ENCODE measurements around the gene FYN.
"Not testable (repeated sequence)": the region's sequence is repeated elsewhere in the genome, so short reads cannot be mapped to it uniquely, and the experiment has no call there.

Gene FYN

DNA sequence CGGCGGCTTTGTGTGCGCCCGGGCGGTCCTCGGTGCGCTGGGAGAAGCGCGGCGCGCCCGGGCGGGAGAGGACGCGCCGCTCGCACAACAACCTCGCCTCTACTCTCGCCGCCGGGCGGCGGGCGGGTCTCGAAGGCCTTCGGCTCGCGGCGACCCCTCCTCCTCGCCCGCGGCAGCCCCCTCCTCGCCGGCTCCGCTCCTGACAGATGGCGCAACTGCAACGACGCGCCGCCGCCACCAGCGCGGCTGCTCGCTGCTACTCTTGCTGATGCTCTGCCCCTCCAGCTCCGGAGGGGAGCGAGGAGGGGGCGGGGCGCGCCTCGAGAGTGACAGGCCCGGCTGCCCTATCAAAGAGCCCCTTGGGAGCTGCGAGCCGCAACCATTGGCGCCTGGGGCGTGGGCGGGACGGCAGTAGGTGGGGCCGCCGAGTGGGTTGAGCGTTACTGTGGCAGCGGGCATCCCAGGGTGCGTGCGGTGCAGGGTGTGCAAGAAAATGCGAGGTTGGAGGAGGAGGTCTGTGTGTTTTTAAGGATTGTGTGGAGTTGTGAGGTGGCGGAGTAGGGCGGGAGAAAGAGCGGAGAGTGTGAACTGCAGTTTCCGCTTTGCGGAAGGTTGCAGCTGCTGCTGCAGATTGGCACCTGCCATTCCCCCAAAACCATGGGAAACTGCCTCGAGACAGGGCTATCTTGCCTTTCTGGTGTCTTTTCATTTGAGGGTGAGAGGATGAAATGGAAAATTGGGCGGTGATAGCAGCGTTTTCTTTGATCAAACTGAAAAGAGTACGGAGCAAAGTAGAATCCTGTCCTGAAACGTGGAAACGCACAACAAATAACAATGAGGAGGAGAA, at the start of gene FYN:
Gene FYN, minus strand, starts transcription at position 275 of the 847 bp plus-strand sequence. CDS start 153,401 bp downstream, outside the sequence.
- in situ Hi-C loops (cut with MboI; ENCODE audit: low sequenced_read_pairs), result no loop called here

DNA sequence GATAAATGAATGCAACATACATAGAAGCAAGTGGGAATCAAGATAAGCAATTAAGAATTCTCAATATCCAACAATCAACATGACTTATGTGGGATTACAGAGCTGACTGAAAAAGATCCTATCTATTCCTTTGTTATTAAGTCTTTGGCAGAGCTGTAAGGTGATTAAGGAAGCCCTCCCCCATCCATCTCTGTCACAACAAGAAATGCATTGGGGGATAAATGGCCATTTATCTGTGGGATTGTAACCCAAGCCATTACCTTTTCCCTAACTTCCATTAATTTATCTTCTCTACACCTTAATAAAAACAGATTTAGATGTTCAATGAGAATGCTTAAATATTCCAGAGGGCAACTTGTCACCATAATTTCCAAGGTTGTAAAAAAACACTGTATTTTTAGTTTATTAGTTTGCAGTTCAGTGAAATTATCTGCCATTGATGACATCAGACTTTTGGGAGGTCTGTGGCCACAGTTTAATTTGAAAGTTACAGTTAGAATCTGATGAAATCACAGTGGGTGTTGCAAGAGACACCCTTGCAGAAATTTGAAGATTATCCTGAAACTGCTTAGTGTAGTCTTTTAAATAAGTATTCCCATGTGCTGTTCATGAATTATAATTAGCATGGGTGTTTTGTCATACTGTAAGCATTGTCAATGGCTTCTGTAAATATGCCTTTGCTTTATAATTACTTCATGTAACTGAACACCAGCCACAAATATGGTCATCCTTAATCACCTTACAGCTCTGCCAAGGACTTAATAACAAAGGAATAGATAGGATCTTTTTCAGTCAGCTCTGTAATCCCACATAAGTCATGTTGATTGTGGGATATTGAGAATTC, 49.4 kb upstream of the FYN start:
- in situ Hi-C loops (cut with MboI; ENCODE audit: low sequenced_read_pairs), result no loop called here

DNA sequence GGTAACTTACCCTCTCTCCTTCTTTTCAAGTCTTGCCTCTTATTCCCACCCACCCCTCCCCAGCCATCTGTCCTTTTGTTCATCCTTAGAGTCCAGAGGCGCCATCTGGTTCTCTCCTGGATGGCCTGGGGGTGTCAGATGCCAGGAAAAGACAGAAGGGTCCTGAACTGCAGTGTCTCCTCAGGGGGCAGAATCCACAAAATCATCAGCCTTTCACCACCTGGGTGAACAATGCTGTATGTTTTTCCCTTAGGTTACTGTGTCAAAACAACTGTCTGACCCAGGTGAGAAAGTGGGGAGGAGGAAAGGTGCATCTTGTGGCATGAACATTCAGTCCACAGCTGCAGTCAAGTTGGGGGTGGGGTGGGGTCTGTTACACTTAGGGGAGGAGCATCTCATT, 47.9 kb upstream of the FYN start:
- in situ Hi-C loops (cut with MboI; ENCODE audit: low sequenced_read_pairs), result no loop called here

DNA sequence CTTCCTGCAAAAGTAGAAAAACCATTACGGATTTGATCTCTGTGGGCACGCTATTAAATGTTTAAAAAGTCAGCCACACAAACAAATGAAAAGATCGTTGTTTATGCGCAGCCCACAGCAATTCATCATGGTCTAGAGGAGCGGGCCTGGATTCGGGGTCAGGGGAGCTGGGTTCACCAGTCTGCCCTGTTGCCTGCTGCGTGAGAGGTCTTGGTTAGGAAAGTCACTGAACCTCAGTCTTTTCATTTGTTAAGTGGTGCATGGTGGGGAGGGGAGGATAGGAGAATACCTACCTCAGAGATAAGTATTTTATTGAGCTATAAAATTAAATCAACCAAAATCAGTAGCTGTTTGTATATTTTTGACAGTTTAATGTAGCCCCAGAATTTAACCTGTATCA, 47.3 kb upstream of the FYN start:
- in situ Hi-C loops (cut with MboI; ENCODE audit: low sequenced_read_pairs), result no loop called here

DNA sequence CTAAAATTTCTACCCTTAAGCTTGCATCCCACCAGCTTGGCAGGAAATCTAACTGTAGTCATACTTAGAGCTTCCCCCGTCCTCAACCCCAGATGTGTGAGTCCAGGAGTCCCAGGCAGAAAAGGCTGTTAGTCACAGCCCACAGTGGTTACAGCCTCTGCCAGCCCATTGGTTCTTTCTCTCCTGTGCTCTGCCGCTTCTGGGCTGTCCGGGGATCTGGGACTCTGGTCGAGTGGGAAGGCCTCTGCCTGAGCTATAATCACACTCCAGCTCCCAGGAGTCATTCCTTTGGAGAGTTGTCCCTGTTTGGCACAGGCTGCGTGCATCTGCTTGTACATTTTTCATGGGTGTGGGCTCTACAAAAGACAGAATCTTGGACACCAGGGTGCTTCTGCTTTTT, 45.6 kb upstream of the FYN start:
- in situ Hi-C loops (cut with MboI; ENCODE audit: low sequenced_read_pairs), result no loop called here

DNA sequence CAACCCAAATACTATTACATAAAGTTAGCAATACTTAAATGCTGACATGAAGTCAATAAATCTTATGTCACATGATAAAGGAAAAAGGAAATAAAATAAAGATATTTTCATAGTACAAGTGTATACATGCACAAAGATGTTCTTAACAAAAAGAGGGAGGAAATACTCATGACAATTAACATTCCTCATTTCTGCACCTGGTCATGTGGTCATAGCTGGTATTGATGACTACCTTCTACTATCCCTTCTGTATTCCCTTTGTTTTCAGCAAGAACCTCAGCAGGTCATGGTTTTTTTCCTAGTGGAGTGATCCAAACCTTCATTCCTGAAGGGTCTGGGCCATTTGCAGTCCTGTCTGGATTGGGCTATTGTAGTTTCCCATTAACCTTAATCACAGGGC, 43.5 kb upstream of the FYN start:
- in situ Hi-C loops (cut with MboI; ENCODE audit: low sequenced_read_pairs), result no loop called here

DNA sequence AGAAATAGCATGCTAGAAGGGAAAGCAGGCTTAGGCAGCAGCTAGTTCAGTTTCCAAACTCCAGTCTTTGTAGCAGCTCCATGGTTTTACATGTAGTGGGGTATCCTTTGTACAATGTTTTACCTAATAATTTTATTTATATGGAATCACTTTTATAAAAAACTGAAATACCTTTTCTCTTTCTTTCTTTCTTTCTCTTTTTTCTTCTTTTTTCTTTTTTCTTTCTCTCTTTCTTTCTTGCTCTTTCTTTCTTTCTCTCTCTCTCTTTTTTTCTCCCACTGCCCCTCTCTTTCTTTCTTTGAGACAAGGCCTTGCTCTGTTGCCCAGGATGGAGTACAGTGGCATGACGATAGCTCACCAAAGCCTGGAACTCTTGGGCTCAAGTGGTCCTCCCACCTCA, 41.4 kb upstream of the FYN start:
- in situ Hi-C loops (cut with MboI; ENCODE audit: low sequenced_read_pairs), result no loop called here

DNA sequence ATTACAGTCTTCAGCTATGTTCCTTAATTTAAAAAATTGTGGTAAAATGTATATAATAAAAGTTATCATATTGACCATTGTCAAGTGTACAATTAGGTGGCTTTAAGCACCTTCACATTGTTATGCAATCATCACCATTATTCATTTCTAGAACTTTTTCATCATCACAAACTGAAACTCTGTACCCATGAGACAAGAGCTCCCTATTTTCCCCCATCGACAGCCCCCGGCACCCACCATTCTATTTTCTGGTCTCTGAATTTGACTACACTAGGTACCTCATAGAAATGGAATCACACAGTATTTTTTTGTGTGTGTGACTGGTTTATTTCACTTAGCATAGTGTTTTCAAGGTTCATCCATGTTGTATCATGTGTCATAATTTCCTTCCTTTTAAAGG, 39.7 kb upstream of the FYN start:
- in situ Hi-C loops (cut with MboI; ENCODE audit: low sequenced_read_pairs), result no loop called here

DNA sequence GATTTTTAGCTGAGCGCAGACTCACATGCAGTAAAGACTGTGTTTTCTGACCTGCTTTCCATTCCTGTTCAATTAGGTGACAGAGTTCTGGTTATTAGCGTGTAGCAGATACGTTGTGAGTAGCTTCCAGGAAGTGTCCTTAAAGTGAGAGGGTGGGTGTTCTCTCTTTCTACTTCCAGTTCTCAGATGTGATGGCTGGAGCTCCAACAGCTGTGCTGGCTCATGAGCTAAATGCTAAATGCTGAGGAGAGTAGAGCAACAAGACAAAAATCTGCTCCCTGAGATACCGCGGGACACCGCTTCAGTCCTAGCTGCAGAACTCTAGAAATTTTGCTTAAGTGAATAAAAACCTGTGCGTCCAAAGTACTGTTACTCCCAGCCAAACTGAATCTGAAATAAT, 38.2 kb upstream of the FYN start:
- in situ Hi-C loops (cut with MboI; ENCODE audit: low sequenced_read_pairs), result no loop called here

DNA sequence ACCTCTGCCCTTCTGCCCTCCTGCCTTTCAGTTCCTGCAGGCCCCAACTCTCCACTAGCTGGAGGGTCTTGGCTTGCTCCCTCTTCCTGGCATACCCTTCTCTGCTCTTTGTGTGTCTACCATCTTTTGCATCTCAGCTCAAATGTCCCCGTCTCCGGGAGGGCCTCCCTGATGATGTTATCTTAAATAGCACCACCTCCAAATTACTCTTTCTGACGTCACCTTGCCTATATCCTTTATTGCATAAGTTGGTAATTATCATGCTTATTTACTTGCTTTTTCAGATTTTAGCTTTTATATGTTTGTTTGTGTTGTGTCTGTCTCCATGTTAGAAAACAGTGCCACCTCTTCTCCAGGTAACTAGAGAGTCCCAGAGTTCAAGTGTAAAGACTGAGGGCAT, 36.0 kb upstream of the FYN start:
- in situ Hi-C loops (cut with MboI; ENCODE audit: low sequenced_read_pairs), result no loop called here

DNA sequence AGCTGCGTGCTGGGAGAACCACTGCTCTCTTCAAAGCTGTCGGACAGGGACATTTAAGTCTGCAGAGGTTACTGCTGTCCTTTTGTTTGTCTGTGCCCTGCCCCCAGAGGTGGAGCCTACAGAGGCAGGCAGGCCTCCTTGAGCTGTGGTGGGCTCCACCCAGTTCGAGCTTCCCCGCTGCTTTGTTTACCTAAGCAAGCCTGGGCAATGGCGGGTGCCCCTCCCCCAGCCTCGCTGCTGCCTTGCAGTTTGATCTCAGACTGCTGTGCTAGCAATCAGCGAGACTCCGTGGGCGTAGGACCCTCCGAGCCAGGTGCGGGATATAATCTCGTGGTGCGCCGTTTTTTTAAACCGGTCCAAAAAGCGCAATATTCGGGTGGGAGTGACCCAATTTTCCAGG, 35.1 kb upstream of the FYN start:
- in situ Hi-C loops (cut with MboI; ENCODE audit: low sequenced_read_pairs), result not testable (repeated sequence)

DNA sequence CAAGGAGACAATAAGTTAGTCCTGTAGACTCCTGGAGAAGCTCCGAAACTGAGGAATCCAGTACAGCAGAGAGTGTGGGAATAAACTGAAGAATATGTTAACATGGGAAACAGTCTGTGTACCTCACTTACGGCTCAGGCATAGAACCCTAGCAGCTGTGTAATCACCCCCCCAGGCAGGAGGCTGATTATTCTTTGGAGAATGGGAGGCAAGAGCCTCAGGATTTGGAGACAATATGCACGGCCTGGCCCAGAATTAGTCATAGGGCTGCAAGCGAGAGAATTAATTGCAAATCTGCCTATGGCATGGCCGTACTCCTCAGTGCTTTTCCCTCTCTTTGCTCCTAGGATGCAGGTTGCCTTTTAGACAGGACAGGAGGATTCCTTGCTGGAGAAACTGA, 27.5 kb upstream of the FYN start:
- in situ Hi-C loops (cut with MboI; ENCODE audit: low sequenced_read_pairs), result no loop called here

DNA sequence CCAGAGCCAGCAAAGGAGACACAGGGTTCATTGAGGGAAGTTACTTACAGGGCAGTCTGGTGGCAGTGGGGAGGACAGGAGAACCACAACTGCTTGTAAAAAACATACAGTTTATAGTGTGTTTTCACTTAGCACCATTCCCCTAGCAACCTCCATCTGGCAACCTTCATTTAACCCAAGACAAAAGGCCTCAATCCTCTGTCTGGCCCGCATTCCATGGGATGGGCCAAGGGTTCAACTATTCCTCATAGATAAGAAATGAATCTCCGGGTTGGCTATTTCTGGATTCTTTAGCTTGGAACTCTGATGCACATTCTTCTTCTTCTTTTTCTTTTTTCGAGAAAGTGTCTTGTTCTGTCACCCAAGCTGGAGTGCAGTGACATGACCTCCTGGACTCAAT, 26.3 kb upstream of the FYN start:
- in situ Hi-C loops (cut with MboI; ENCODE audit: low sequenced_read_pairs), result no loop called here

DNA sequence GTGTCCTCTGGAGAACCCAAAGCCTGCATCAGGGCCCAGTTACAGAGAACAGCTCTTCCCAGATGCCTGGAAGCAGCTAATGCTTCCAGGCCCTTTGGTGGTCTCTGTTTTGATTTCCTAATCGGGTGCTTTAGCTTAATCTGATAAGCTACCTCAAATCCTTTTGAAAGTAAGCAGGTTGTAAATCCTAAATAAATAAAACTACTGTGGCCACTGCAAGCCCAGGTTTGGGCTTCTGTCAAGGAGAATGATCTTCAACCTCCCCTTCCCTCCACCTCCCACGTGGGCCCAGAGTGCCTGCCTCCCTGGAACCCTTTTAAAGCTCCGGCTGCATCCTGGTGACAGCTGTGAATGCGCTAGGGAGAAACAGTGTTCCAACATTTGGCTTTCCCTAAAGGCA, 25.2 kb upstream of the FYN start:
- in situ Hi-C loops (cut with MboI; ENCODE audit: low sequenced_read_pairs), result no loop called here

DNA sequence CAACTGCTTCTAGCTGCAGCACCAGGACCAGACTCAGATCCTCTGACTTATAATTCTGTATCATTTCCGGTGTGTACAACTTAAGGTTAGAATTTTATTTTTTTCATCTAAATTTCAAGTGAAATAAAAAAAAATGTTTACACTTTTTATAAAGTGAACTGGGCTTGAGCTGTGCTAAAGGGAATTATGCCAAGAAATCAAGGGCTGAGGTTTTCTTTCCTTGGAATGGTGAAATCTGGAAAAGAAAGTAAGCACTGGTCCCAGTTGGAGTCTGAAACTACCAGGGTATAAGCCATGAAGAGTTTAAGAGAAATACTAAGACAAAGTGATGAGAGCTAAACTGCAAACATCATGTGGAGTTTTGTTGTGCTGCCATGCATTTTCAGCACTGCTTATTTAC, 21.7 kb upstream of the FYN start:
- in situ Hi-C loops (cut with MboI; ENCODE audit: low sequenced_read_pairs), result no loop called here

DNA sequence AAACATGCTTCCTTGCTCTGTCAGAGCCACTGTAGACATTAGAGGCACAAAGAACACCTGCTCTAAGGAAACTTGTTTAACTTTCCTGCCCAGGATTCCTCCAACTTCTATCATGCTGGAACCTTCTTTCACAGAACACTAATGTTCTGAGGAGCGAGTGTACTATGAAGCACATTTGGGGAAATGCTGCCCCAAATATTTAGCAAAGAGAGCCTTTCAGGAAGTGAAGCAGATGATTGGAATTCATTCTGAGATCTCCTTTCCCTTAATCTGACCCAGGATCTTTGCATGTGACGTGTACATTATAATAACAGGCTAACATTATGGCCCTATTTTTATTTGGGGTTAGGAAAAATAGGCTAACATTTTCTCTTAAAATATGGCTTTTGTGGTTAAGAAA, 21.0 kb upstream of the FYN start:
- in situ Hi-C loops (cut with MboI; ENCODE audit: low sequenced_read_pairs), result no loop called here

DNA sequence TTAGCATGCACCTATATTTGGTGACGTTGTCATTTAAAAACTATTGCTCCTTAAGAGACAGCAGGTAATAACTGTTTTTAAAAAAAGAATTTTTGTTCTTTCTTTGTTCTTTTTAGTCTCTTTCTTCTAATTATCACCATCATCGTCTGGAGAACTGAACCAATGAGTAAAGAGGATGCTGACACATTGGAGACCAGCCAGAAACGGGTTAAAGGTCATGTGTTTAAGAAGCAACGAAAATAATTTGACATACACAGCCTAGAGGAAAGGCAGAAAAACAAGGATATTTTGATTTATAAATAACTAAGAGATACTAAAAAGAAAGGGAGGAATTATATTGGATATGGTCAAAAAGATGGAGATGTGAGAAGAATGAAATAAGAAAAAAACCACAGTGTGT, 19.2 kb upstream of the FYN start:
- in situ Hi-C loops (cut with MboI; ENCODE audit: low sequenced_read_pairs), result no loop called here

DNA sequence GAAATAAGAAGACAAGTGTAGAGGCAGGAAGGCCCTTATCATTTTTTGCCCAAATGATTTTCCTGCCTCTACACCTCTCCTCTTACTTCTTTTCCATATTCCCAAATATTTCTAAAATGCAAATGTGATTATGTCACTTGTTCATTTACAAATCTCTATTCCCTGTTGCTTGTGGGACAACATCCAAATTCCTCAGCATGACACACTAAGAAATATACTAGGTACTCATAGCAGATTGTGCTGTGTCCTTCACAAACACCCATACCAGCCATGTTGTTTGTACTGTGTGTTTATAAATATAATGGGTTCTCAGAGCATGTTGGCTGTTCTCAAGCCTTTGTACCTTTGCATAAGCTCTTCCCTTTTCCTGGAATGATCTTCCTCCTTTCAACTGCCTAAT, 17.7 kb upstream of the FYN start:
- in situ Hi-C loops (cut with MboI; ENCODE audit: low sequenced_read_pairs), result no loop called here

DNA sequence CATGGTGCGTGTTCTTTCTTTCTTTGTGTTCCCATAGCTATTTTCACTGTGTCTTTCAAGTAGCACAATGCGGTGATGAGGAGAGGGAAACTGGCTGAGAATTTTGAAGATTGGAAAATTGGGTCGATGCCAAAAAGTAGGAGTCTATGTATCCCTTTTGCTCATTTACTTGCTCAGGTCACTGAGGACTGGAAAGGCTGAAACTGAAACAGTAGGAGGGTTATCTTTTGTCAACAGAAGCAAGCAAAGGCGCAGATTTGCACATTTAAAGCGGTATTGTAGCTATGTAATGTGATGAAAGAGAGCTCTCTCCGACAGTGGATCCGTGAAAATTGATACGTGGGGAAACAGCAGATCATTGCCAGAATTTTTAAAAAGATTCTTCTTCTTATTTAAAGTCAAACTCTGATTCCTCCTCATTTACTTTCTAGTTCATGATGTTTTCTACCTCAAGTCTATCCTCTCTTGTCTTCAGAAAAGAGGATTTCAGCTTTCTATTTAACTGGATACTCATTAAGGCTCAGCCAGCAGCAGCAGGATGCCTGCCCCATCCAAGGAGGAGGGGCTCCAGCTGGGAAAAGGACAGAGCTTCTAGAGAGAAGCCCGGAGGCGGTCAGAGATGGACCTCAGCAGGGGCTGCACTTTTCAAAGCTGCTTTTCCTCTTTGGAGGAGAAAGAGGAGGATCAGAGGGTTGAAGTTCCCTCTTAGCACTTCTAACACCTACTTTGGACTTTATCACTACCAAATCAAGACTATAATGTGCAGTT, 15.9 kb upstream of the FYN start:
- in situ Hi-C loops (cut with MboI; ENCODE audit: low sequenced_read_pairs), result no loop called here

DNA sequence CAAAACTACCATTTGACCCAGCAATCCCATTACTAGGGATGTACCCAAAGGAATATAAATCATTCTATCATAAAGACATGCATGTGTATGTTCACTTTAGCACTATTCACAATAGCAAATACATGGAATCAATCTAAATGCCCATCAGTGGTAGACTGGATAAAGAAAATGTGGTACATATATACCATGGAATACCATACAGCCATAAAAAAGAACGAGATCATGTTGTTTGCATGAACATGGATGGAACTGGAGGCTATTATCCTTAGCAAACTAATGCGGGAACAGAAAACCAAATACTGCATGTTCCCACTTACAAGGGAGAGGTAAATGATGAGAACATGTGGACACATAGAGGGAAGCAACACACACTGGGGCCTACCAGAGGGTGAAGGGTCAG, 13.5 kb upstream of the FYN start:
- in situ Hi-C loops (cut with MboI; ENCODE audit: low sequenced_read_pairs), result not testable (repeated sequence)

DNA sequence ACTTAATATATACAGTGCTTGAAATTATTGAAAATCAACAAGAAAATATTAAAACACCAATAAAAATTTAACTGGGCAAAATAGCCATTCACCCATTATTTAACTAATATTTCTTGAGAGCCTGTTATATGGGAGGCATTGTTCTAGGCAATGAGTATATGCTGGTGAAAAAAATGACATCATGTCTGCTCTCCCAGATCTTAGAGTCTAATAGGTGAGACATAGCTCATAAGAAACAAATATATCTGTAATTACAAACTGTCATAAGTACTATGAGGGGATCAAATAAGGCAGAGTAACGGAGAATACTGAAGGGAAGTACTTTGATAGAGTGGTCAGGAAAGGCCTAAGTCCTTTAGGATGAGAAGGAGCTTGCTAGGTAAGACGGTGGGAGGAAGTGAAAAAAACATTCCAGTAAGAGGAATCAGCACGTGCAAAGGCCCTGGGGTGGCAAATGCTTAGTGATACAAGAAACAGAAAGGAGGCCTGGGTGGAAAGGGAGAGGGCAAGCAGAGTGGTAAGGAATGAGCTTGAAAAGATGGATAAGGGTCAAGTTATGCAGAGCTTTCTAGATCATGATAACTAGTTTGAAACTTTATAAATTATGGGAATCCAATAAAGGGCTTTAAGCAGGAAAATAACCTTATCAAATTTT, 12.2 kb upstream of the FYN start:
- in situ Hi-C loops (cut with MboI; ENCODE audit: low sequenced_read_pairs), result no loop called here

Data from HL-60/S4 treated with phorbol 12-myristate 13-acetate at 8.2 ng/mL for 4 days and 3 days (cell line).